GM18519 (cell line): ENCODE results near the gene RAD23A.

Experiments
- ATAC-seq: cut with Tn5 transposase; IDR thresholded peaks from one replicate; pipeline ENCODE4 v1.9.1; 2021; ENCODE audit warnings: mild to moderate bottlenecking, moderate library complexity; ENCODE audit not compliant: unreplicated experiment, low FRiP score

The RAD23A gene

GRCh38 chr19:13001166-13001501 lies 55.5 kb downstream of the RAD23A start:
- ATAC-seq: no peak

DNA sequence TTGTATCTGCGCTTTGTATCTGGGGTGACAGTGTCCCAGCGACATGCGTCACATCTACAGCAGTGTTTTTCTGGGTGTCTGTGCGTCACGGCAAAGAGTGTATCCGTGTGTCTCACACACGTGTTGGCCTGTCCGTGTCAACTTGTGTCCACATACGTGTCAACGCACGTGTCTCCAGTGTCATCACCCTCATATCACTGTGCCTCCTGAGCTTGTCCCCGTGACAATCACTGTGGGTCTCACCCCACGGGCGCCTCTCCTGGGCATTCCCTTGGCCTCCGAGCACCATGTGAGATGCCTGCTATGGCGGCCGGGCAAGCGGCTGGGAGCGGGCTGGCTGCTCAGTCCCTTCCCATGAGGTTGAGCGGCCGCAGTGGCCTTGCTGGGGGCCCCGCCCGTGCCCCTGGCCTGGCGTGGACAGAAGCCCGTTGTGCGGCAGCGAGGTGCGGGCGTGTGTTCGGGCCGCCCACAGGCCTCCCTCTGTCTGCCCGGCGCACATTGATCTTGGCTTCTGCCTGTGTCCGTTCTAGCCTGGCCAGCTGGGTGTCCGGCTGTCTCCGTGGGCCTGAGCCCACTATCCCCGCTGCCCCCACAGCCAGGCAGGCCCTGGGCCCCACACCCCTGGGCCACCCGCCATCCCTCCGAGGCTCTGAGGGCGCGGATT lies 56.0 kb downstream of the RAD23A start:
- ATAC-seq: no peak

DNA sequence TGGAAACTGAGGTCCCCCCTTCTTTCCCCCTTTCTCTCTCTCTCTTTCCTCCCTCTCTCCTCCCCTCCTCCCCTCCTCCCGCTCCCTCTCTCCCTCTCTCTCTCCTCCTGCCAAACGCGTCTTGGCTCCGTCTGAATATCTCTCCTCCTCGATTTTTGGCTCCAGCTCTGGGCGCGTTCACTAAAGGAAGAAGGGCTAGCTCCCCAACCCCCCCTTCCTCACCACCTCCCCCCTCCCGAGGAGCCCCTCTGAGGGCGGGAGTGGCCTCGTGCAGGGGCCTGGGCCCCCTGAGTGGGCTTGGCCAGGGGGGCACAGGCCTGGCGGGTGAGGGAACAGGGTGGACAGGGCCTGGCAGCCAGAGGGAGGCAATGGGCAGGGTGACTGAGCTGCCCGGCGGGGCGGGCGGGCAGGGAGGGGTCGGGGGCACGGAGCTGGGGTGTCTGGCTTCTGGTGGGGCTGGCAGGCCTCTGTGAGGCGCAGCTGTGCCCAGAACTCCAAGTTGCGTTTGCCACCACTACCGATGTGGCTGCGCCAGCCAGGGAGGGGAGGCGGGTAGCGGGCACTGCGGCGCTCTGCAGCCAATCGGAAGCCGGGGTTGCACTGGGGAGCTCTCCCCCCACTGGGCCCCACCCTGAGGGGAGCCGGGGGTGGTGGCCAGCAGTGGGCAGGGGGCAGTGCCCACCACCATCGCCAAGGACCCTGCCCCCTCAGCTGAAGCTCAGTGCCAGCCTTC lies 56.7 kb downstream of the RAD23A start:
- no peak for ATAC-seq

- no peak for ATAC-seq
Observed at GRCh38 chr19:13003081-13003480, 57.4 kb downstream of the RAD23A start.
